Loucy (cell line): ENCODE measurements around the gene KAT2B.
A peak's percentile ranks its signal among the peaks of the same experiment; 100 is the strongest.

Experiments used
- H2AFZ ChIP-seq: fragments of 200-600 bp; sonication (generic); 2 replicates; pipeline ENCODE4 v1.6.0; 2016; ENCODE audit warnings: antibody characterized with exemption, mild to moderate bottlenecking, low read length, moderate library complexity
- H3F3A ChIP-seq: fragments of 200-600 bp; 2 replicates; pipeline ENCODE4 v1.6.0; 2016; ENCODE audit warnings: antibody characterized with exemption, low read depth, mild to moderate bottlenecking
- H3K27me3 ChIP-seq: fragments of 200-600 bp; sonication (generic); 2 replicates; pipeline ENCODE4 v1.6.1; 2014; ENCODE audit warnings: low read length, mild to moderate bottlenecking; ENCODE audit not compliant: insufficient read depth, poor library complexity, severe bottlenecking
- H3K36me3 ChIP-seq: fragments of 200-600 bp; sonication (generic); 2 replicates; pipeline ENCODE4 v1.6.1; 2016; ENCODE audit warnings: low read length; ENCODE audit not compliant: insufficient read depth
- H3K4me1 ChIP-seq: fragments of 200-600 bp; sonication (generic); 2 replicates; pipeline ENCODE4 v1.5.1; 2014; ENCODE audit warnings: low read length, mild to moderate bottlenecking; ENCODE audit not compliant: insufficient read depth, poor library complexity, severe bottlenecking
- H3K4me2 ChIP-seq: fragments of 200-600 bp; sonication (generic); 2 replicates; pipeline ENCODE4 v1.6.0; 2014; ENCODE audit warnings: antibody characterized with exemption, low read length, low read depth, mild to moderate bottlenecking; ENCODE audit not compliant: poor library complexity, severe bottlenecking
- H3K4me3 ChIP-seq: fragments of 200-600 bp; sonication (generic); 2 replicates; pipeline ENCODE4 v1.5.1; 2014; ENCODE audit warnings: low read length, mild to moderate bottlenecking, mixed read lengths; ENCODE audit not compliant: poor library complexity, severe bottlenecking
- H3K79me2 ChIP-seq: fragments of 200-600 bp; sonication (generic); 2 replicates; pipeline ENCODE4 v1.6.1; 2014; ENCODE audit warnings: low read length; ENCODE audit not compliant: insufficient read depth
- H3K9ac ChIP-seq: fragments of 200-600 bp; sonication (generic); 2 replicates; pipeline ENCODE4 v1.6.0; 2014; ENCODE audit warnings: mild to moderate bottlenecking, low read depth, low read length, moderate library complexity; ENCODE audit not compliant: poor library complexity, severe bottlenecking
- H3K9me2 ChIP-seq: fragments of 200-600 bp; sonication (generic); replicated peaks from 2 replicates; pipeline ENCODE4 v1.6.1; 2016; ENCODE audit warnings: low read depth, low read length, mixed read lengths
- H3K9me3 ChIP-seq: fragments of 200-600 bp; sonication (generic); 2 replicates; pipeline ENCODE4 v1.6.1; 2014; ENCODE audit warnings: mild to moderate bottlenecking, antibody characterized with exemption, low read length, low read depth; ENCODE audit not compliant: insufficient read depth
- H4K20me1 ChIP-seq: fragments of 200-600 bp; sonication (generic); 2 replicates; pipeline ENCODE4 v1.6.0; 2014; ENCODE audit warnings: antibody characterized with exemption, low read length, mild to moderate bottlenecking; ENCODE audit not compliant: insufficient read depth, poor library complexity, severe bottlenecking
- EZH2phosphoT487 ChIP-seq: fragments of 200-600 bp; IDR thresholded peaks from 2 replicates; pipeline ENCODE4 v1.6.1; 2018; ENCODE audit warnings: antibody characterized with exemption, mild to moderate bottlenecking, moderate library complexity, borderline replicate concordance
- TF ChIP-seq, protein P1 (sequence below): fragments of 200-600 bp; sonication (generic); conservative IDR thresholded peaks from 2 replicates; pipeline ENCODE4 v1.5.1; 2014; ENCODE audit warnings: mild to moderate bottlenecking, antibody characterized with exemption, low read length

The KAT2B gene

DNA sequence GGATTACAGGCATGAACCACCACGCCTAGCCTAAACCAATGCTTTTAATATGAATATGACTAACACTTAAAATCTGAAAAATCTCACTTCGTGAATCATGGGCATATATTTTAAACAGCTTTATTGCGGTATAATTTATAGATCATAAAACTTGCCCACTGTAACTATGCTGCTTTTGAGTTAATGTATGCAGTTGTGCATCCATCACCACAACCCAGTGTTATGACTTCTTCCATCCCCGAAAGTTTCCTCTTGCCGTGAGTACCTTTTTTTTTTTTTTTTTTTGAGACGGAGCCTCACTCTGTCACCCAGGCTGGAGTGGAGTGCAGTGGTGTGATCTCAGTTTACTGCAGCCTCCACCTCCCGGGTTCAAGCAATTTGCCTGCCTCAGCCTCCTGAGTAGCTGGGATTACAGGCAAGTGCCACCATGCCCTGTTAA lies 7.1 kb downstream of the KAT2B start:
- H3K9me2 ChIP-seq, result no peaks in the 10 kb centered on the region
- H2AFZ ChIP-seq, result no peak overlapping the region
- H3K79me2 ChIP-seq, result peaks cover 56% of the 10 kb centered on the region
- H3K9ac ChIP-seq, result no peak overlapping the region
- H3F3A ChIP-seq, result no peaks in the 10 kb centered on the region
- no peaks in the 10 kb centered on the region for H3K9me3 ChIP-seq
- H3K4me1 ChIP-seq, result peaks cover 26% of the 10 kb centered on the region
- peak overlapping the region; percentile 14 for H3K4me3 ChIP-seq
- H3K27me3 ChIP-seq, result no peaks in the 10 kb centered on the region
- peaks cover 7% of the 10 kb centered on the region for H4K20me1 ChIP-seq
- H3K36me3 ChIP-seq, result no peaks in the 10 kb centered on the region
- H3K4me2 ChIP-seq, result peak overlapping the region; percentile 36
- TF ChIP-seq EZH2phosphoT487, result no peak
- TF ChIP-seq, protein P1, sequence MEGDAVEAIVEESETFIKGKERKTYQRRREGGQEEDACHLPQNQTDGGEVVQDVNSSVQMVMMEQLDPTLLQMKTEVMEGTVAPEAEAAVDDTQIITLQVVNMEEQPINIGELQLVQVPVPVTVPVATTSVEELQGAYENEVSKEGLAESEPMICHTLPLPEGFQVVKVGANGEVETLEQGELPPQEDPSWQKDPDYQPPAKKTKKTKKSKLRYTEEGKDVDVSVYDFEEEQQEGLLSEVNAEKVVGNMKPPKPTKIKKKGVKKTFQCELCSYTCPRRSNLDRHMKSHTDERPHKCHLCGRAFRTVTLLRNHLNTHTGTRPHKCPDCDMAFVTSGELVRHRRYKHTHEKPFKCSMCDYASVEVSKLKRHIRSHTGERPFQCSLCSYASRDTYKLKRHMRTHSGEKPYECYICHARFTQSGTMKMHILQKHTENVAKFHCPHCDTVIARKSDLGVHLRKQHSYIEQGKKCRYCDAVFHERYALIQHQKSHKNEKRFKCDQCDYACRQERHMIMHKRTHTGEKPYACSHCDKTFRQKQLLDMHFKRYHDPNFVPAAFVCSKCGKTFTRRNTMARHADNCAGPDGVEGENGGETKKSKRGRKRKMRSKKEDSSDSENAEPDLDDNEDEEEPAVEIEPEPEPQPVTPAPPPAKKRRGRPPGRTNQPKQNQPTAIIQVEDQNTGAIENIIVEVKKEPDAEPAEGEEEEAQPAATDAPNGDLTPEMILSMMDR, result no peak

DNA sequence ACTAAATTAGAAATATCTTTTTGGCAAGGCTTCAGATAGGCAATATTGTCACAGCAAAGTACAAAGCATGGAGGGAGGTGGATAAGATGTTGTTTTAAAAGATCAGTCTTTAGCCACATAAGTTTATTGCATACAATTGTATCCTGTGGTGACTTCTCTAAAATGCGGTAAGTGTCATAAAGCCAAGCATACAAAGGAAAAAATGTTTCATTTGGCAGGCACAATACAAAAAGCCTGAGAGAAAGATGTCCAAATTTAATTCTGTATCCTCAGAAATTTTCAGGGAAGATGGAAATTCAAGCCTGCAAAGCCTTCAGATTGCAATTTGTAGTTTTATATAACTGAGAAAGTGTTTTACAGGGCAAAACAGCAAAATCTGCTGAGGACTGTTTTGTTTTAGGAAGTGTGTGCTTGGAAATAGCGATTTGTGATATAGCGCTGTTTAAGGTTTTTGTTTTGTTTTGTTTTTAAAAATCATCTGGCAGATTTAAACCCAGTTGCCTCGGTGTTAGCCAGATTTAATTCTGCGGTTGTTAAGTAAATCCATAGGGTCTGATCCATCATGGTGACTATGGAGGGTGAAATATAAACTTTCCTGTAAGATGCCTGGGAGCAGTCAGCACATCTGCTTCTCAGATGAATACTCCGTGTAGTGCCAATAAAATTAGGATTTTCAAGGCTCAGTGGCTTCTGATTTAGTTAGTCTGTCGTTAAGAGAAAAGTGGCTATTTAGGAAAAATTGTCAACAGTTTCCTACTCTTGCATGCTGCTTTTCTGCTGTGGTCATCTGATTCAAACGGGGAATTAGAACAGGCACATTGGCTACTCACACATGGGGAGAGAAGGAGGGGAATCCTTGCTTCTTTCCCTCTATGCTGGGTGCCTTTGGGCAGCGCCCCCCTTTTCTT lies 8.0 kb downstream of the KAT2B start:
- Histone ChIP-seq H2AFZ (no peak overlapping the region), H3K9me2 (no peaks in the 10 kb centered on the region), H3K36me3 (no peaks in the 10 kb centered on the region), H3K79me2 (peaks cover 47% of the 10 kb centered on the region), H3K9me3 (no peaks in the 10 kb centered on the region), H3F3A (no peaks in the 10 kb centered on the region), H3K27me3 (no peaks in the 10 kb centered on the region), H3K4me2 (peak overlapping the region; percentile 36), H3K4me3 (peak overlapping the region; percentile 14), H3K9ac (no peak overlapping the region), H3K4me1 (peaks cover 18% of the 10 kb centered on the region), H4K20me1 (peaks cover 7% of the 10 kb centered on the region)
- TF ChIP-seq EZH2phosphoT487, result no peak
- TF ChIP-seq, protein P1, result no peak

DNA sequence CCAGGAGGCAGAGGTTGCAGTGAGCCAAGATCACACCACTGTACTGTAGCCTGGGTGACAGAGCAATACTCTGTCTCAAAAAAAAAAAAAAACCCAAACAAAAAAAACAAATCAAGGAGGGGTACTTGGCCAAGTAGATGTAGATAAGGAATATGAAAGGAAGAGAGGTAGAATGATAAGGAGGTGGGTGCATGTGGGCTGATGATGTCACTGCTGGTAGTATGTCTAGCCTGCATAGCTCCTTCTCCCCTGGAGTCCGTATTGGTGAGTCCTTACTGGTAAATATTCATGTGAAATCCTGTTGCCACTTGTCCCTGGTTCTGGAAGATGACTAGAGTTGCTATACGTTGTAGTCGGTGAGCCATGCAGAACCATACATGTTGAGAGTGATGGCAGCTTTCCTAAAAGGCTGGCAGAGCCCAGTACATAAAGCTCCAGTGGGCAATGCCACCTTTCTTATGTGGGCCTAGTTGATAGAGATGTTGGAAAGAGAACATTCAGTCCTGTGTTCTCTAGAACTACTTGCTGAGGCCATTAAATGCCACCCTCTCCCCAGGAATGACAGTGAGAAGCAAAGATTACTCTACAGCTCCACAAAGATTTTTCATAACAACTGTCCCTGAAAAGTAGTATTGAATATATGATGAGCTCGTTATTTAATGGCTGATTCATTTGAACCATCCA lies 11.0 kb downstream of the KAT2B start:
- Histone ChIP-seq H3K79me2 (peaks cover 31% of the 10 kb centered on the region), H3K4me1 (peaks cover 36% of the 10 kb centered on the region)
- TF ChIP-seq EZH2phosphoT487, result no peak
- TF ChIP-seq, protein P1, result no peak

More for the DNA sequence above, 11.0 kb downstream of the KAT2B start:
- Histone ChIP-seq H3K36me3 (no peaks in the 10 kb centered on the region), H3K4me2 (no peak overlapping the region), H3F3A (no peaks in the 10 kb centered on the region; the same call in 1 of the 2 replicates), H3K4me3 (no peak overlapping the region), H3K9me3 (no peaks in the 10 kb centered on the region), H3K9ac (no peak overlapping the region), H3K9me2 (no peaks in the 10 kb centered on the region), H3K27me3 (no peaks in the 10 kb centered on the region), H4K20me1 (peaks cover 5% of the 10 kb centered on the region), H2AFZ (no peak overlapping the region)
